SK-N-SH (cell line): ENCODE data around the gene GPC2.

Source experiments
- CHD2 ChIP-seq: fragments of 150-350 bp; IDR thresholded peaks from 2 replicates; pipeline ENCODE4 v1.6.1; 2018; ENCODE audit warnings: low read length; ENCODE audit not compliant: partially characterized antibody
- CTCF ChIP-seq: fragments of 200-600 bp; sonication (generic); IDR thresholded peaks from 2 replicates; pipeline ENCODE4 v1.6.1; 2017; ENCODE audit warnings: antibody characterized with exemption, mild to moderate bottlenecking, moderate library complexity
- EP300 ChIP-seq, 2 experiments: IDR thresholded peaks; 2 replicates each; pipeline versions ENCODE4 v1.4.0 to v1.6.1; 2012; ENCODE audit warnings: borderline replicate concordance in 1 of 2, low read depth in 1 of 2, low read length in 1 of 2
- EZH2phosphoT487 ChIP-seq: fragments of 200-600 bp; sonication (generic); IDR thresholded peaks from 2 replicates; pipeline ENCODE4 v1.6.1; 2017; ENCODE audit warnings: low read depth, mixed run types, mild to moderate bottlenecking, antibody characterized with exemption, moderate library complexity, borderline replicate concordance
- FOSL2 ChIP-seq: IDR thresholded peaks from 2 replicates; pipeline ENCODE4 v1.4.0; 2012; ENCODE audit warnings: low read depth, mild to moderate bottlenecking, moderate library complexity, borderline replicate concordance
- MAX ChIP-seq: IDR thresholded peaks from 2 replicates; pipeline ENCODE4 v1.4.0; 2012; ENCODE audit warnings: low read depth
- MXI1 ChIP-seq: IDR thresholded peaks from 2 replicates; pipeline ENCODE4 v1.6.1; 2012; ENCODE audit warnings: mild to moderate bottlenecking, low read depth, low read length, improper control_type of control experiment
- PBX3 ChIP-seq: IDR thresholded peaks from 2 replicates; pipeline ENCODE4; 2012
- POLR2AphosphoS5 ChIP-seq: IDR thresholded peaks from 2 replicates; pipeline ENCODE4 v1.6.1; 2012; ENCODE audit warnings: low read depth, low read length
- REST ChIP-seq: IDR thresholded peaks from 2 replicates; pipeline ENCODE4 v1.6.1; 2012; ENCODE audit warnings: mild to moderate bottlenecking, low read depth, low read length, moderate library complexity
- RFX5 ChIP-seq: IDR thresholded peaks from 2 replicates; pipeline ENCODE4 v1.6.1; 2012; ENCODE audit warnings: mild to moderate bottlenecking, improper control_type of control experiment, low read length
- RXRA ChIP-seq: IDR thresholded peaks from 2 replicates; pipeline ENCODE4 v1.4.0; 2012; ENCODE audit warnings: low read depth, mild to moderate bottlenecking, borderline replicate concordance
- TAF1 ChIP-seq: IDR thresholded peaks from 2 replicates; pipeline ENCODE4 v1.6.1; 2012; ENCODE audit warnings: low read depth, mild to moderate bottlenecking, low read length, moderate library complexity, borderline replicate concordance
- USF1 ChIP-seq: IDR thresholded peaks from 2 replicates; pipeline ENCODE4 v1.4.0; 2012; ENCODE audit warnings: low read depth, borderline replicate concordance

GRCh38 chr7:100198266-100198665 lies 21.1 kb upstream of the GPC2 start:
- TF ChIP-seq CTCF (no peak), USF1 (no peak), TAF1 (no peak), CHD2 (no peak), FOSL2 (no peak), PBX3 (no peak), MXI1 (no peak), MAX (no peak), RFX5 (no peak), EZH2phosphoT487 (no peak), POLR2AphosphoS5 (no peak), EP300 (IDR thresholded peaks at IDR 0.05; ENCODE audit: borderline replicate concordance in 1 of 2, low read depth in 1 of 2, low read length in 1 of 2) (no peak), REST (no peak), RXRA (no peak)
